Measurements from ENCODE around the gene SNRPA. TPM values are rescaled to one million over a fixed set of nuclear protein-coding genes. Genes with fewer than 3 reads are reported as not detected.

The SNRPA gene
- total and polyA plus RNA-seq, 2 donors from 2014 or later: 48.7 to 52.6 TPM

- no peak overlapping the region for H3K27ac ChIP-seq (ENCODE audit: low read depth in 2 of 2, low read length in 2 of 2)
- no peak for FAIRE-seq
Observed at GRCh38 chr19:40745402-40745780, 5.6 kb upstream of the SNRPA start.

GRCh38 chr19:40747536-40747935 lies 3.5 kb upstream of the SNRPA start:
- no peak overlapping the region for H3K4me3 ChIP-seq (ENCODE audit: low read length in 3 of 3)
- intact Hi-C loops (cut with DNase I): no loop called here
- H3K9me3 ChIP-seq (ENCODE audit: control insufficient read depth in 2 of 3, insufficient read depth in 1 of 3, low read length in 3 of 3): no peaks in the 10 kb centered on the region
- no peak overlapping the region for H3K9ac ChIP-seq (ENCODE audit: low read length in 3 of 3)
- FAIRE-seq (no peak), DNase-seq (no peak)
- TF ChIP-seq CTCF (IDR thresholded peaks at IDR 0.05; ENCODE audit: borderline replicate concordance, extremely low read depth, insufficient read depth): no peak
- no peak overlapping the region for H3K27ac ChIP-seq (ENCODE audit: low read depth in 2 of 2, low read length in 2 of 2)
- no peaks in the 10 kb centered on the region for H3K36me3 ChIP-seq (ENCODE audit: control insufficient read depth in 2 of 3, insufficient read depth in 3 of 3, low read length in 3 of 3)
- peaks cover 0 to 12% (median 11%) of the 10 kb centered on the region in 3 donors for H3K4me1 ChIP-seq (ENCODE audit: control insufficient read depth in 2 of 3, insufficient read depth in 2 of 3, low read depth in 1 of 3, low read length in 3 of 3)
- H3K27me3 ChIP-seq (ENCODE audit: control insufficient read depth, insufficient read depth, low read length): no peaks in the 10 kb centered on the region

More at GRCh38 chr19:40745402-40745780, 5.6 kb upstream of the SNRPA start:
- H3K4me1 ChIP-seq (ENCODE audit: control insufficient read depth in 2 of 3, insufficient read depth in 2 of 3, low read depth in 1 of 3, low read length in 3 of 3): peaks cover 0 to 11% (median 10%) of the 10 kb centered on the region in 3 donors
- H3K4me3 ChIP-seq (ENCODE audit: low read length in 3 of 3): no peak overlapping the region
- no peaks in the 10 kb centered on the region for H3K27me3 ChIP-seq (ENCODE audit: control insufficient read depth, insufficient read depth, low read length)
- H3K9ac ChIP-seq (ENCODE audit: low read length in 3 of 3): no peak overlapping the region
- H3K9me3 ChIP-seq (ENCODE audit: control insufficient read depth in 2 of 3, insufficient read depth in 1 of 3, low read length in 3 of 3): no peaks in the 10 kb centered on the region
- H3K36me3 ChIP-seq (ENCODE audit: control insufficient read depth in 2 of 3, insufficient read depth in 3 of 3, low read length in 3 of 3): no peaks in the 10 kb centered on the region
- TF ChIP-seq CTCF (IDR thresholded peaks at IDR 0.05; ENCODE audit: borderline replicate concordance, extremely low read depth, insufficient read depth): no peak
- intact Hi-C loops (cut with DNase I): no loop called here
- peak in 3 of 5 donors; percentile 22 to 44 (median 41) for DNase-seq

GRCh38 chr19:40750058-40750873 lies 737 bp upstream of the SNRPA start, which contains the start of gene ACTMAP:
ACTMAP (minus strand) TSS chr19:40750477; CDS start chr19:40749803, 674 bp downstream.
- TF ChIP-seq CTCF (IDR thresholded peaks at IDR 0.05; ENCODE audit: borderline replicate concordance, extremely low read depth, insufficient read depth): no peak
- H3K36me3 ChIP-seq (ENCODE audit: control insufficient read depth in 2 of 3, insufficient read depth in 3 of 3, low read length in 3 of 3): no peaks in the 10 kb centered on the region
- peaks cover 3 to 16% (median 13%) of the 10 kb centered on the region in 3 donors for H3K4me1 ChIP-seq (ENCODE audit: control insufficient read depth in 2 of 3, insufficient read depth in 2 of 3, low read depth in 1 of 3, low read length in 3 of 3)
- H3K27ac ChIP-seq (ENCODE audit: low read depth in 2 of 2, low read length in 2 of 2): peak within 1 kb of the TSS; percentile 93 to 96
- H3K4me3 ChIP-seq (ENCODE audit: low read length in 3 of 3): peak within 1 kb of the TSS; percentile 93 to 98 (median 96)
- DNase-seq (peak; percentile 100), FAIRE-seq (peak; percentile 99)
- H3K9ac ChIP-seq (ENCODE audit: low read length in 3 of 3): peak within 1 kb of the TSS; percentile 61 to 97 (median 93)
- H3K27me3 ChIP-seq (ENCODE audit: control insufficient read depth, insufficient read depth, low read length): no peaks in the 10 kb centered on the region
- H3K9me3 ChIP-seq (ENCODE audit: control insufficient read depth in 2 of 3, insufficient read depth in 1 of 3, low read length in 3 of 3): no peaks in the 10 kb centered on the region
- intact Hi-C loops (cut with DNase I): no loop called here

All from kidney (tissue), 14 donors.